Neural cell (in vitro differentiated cells): ENCODE results near the gene SSBP4. TPM values are rescaled to one million over a fixed set of nuclear protein-coding genes. Genes with fewer than 3 reads are reported as not detected.

Source experiments
- H2AFZ ChIP-seq: fragments of 200-600, 300-800 bp; sonication (generic), shearing (Covaris generic); 2 replicates; pipeline ENCODE4 v1.6.0; 2014; ENCODE audit warnings: low read depth, mild to moderate bottlenecking, antibody characterized with exemption, low read length, moderate library complexity
- H3F3A ChIP-seq: fragments of 200-600 bp; shearing (Covaris generic); 2 replicates; pipeline ENCODE4 v1.6.1; 2016; ENCODE audit warnings: mild to moderate bottlenecking, moderate library complexity, mixed read lengths, antibody characterized with exemption, low read length; ENCODE audit not compliant: insufficient read depth, poor library complexity, severe bottlenecking
- H3K27ac ChIP-seq: fragments of 200-600, 300-800 bp; sonication (generic), shearing (Covaris generic); 2 replicates; pipeline ENCODE4 v1.5.1; 2014; ENCODE audit warnings: mild to moderate bottlenecking, low read length, moderate library complexity
- H3K27me3 ChIP-seq: fragments of 300-800, 200-600 bp; sonication (generic), shearing (Covaris generic); 2 replicates; pipeline ENCODE4 v1.6.0; 2014; ENCODE audit warnings: mild to moderate bottlenecking, low read depth, low read length, moderate library complexity; ENCODE audit not compliant: insufficient read depth
- H3K36me3 ChIP-seq: fragments of 300-800, 200-600 bp; sonication (generic), shearing (Covaris generic); 2 replicates; pipeline ENCODE4 v1.5.1; 2014; ENCODE audit warnings: mild to moderate bottlenecking, antibody characterized with exemption, low read length, moderate library complexity; ENCODE audit not compliant: insufficient read depth
- H3K4me2 ChIP-seq: fragments of 300-800, 200-600 bp; sonication (generic), shearing (Covaris generic); 2 replicates; pipeline ENCODE4 v1.6.0; 2014; ENCODE audit warnings: mild to moderate bottlenecking, low read length
- H3K4me3 ChIP-seq: fragments of 300-800, 200-600 bp; sonication (generic), shearing (Covaris generic); 2 replicates; pipeline ENCODE4 v1.5.1; 2014; ENCODE audit warnings: mild to moderate bottlenecking, low read length, moderate library complexity
- H3K79me2 ChIP-seq: fragments of 200-600 bp; shearing (Covaris generic); replicated peaks from 2 replicates; pipeline ENCODE4 v1.6.0; 2014; ENCODE audit warnings: mild to moderate bottlenecking, low read length, moderate library complexity; ENCODE audit not compliant: insufficient read depth
- H3K9ac ChIP-seq: fragments of 300-800, 200-600 bp; sonication (generic), shearing (Covaris generic); 2 replicates; pipeline ENCODE4 v1.6.1; 2016; ENCODE audit warnings: mild to moderate bottlenecking, low read length, mixed read lengths
- H3K9me2 ChIP-seq: fragments of 200-600 bp; shearing (Covaris generic); 2 replicates; pipeline ENCODE4 v1.6.1; 2016; ENCODE audit warnings: mild to moderate bottlenecking, low read length, mixed read lengths; ENCODE audit not compliant: insufficient read depth
- H3K9me3 ChIP-seq: fragments of 200-600, 300-800 bp; sonication (generic), shearing (Covaris generic); 2 replicates; pipeline ENCODE4 v1.6.1; 2016; ENCODE audit warnings: mild to moderate bottlenecking, mixed run types, low read length, moderate library complexity, mixed read lengths
- H4K20me1 ChIP-seq: fragments of 200-600 bp; shearing (Covaris generic); 2 replicates; pipeline ENCODE4 v1.6.1; 2016; ENCODE audit warnings: mild to moderate bottlenecking, mixed run types; ENCODE audit not compliant: insufficient read depth
- EP300 ChIP-seq: fragments of 450-650 bp; conservative IDR thresholded peaks from 2 replicates; pipeline ENCODE4 v1.6.1; 2014; ENCODE audit warnings: antibody characterized with exemption, mild to moderate bottlenecking, moderate library complexity; ENCODE audit not compliant: poor library complexity, severe bottlenecking
- EZH2 ChIP-seq: fragments of 200-600, 300-800 bp; shearing (Covaris generic), sonication (generic); IDR thresholded peaks from 2 replicates; pipeline ENCODE4 v1.6.1; 2014; ENCODE audit warnings: antibody characterized with exemption, low read length, borderline replicate concordance, mild to moderate bottlenecking; ENCODE audit not compliant: insufficient read depth, poor library complexity, severe bottlenecking
- MXI1 ChIP-seq: fragments of 450-650 bp; conservative IDR thresholded peaks from 2 replicates; pipeline ENCODE4 v1.6.1; 2014; ENCODE audit warnings: antibody characterized with exemption, mild to moderate bottlenecking; ENCODE audit not compliant: poor library complexity, severe bottlenecking
- POLR2AphosphoS5 ChIP-seq: IDR thresholded peaks from 2 replicates; pipeline ENCODE4 v1.6.1; 2012
- RAD21 ChIP-seq: fragments of 450-650 bp; conservative IDR thresholded peaks from 2 replicates; pipeline ENCODE4 v1.6.1; 2014; ENCODE audit warnings: antibody characterized with exemption, mild to moderate bottlenecking, moderate library complexity
- SMC3 ChIP-seq: fragments of 450-650 bp; conservative IDR thresholded peaks from 2 replicates; pipeline ENCODE4 v1.6.1; 2014; ENCODE audit warnings: antibody characterized with exemption, mild to moderate bottlenecking, moderate library complexity; ENCODE audit not compliant: poor library complexity
- TAF1 ChIP-seq: IDR thresholded peaks from 2 replicates; pipeline ENCODE4 v1.6.1; 2012; ENCODE audit warnings: low read depth
- polyA plus RNA-seq: library from polyadenylated mRNA; depleted of rRNA; stranded (reverse); fragments of >200 nt; gene quantifications from 2 replicates; pipeline ENCODE4 v1.2.3, GENCODE V29; 2014
- TF ChIP-seq, protein P1 (sequence below): IDR thresholded peaks from 2 replicates; pipeline ENCODE4 v1.6.1; 2012; ENCODE audit warnings: borderline replicate concordance
- TF ChIP-seq, protein P2 (sequence below): fragments of 450-650 bp; IDR thresholded peaks from 2 replicates; pipeline ENCODE4 v1.5.1; 2014; ENCODE audit warnings: antibody characterized with exemption, mild to moderate bottlenecking, moderate library complexity; ENCODE audit not compliant: poor library complexity, severe bottlenecking

The SSBP4 gene
- polyA plus RNA-seq, 1 donor from 2014 or later = 166 TPM

DNA sequence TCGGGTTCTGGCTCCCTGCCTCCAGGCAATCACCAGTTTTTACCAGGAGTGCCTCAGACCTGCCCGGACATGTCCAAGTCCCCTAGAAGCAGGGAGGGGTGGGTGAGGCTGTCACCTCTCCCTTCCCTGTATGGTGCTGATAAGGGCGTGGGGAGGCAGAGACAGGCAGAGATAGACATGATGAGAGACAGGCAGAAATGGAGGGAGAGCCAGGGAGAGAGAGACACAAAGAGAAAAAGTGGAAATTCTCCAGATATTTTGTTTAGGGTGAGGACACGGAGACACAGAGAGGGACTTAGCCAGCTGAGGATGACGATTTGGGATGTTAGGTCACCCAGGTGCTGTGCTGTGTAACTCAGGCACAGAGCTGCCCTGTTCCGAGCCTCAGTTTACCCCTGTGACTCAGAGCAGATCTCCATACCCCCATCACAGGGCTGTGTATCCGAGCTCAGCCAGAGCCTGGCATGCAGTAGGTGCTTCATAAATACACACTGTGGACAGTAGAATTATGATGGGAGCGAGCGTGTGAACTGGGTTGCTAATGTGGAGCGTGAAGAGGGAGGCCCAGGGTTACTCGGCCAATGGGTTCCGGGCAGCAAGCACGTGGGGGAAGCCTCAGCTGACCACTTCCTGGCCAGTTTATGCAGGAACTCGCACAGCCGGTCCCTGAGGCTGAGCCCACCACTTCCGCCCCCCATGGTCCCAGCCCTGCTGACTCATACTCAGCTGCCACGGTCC lies 45.1 kb upstream of the SSBP4 start:
- no peak for TF ChIP-seq EP300
- TF ChIP-seq, protein P1, sequence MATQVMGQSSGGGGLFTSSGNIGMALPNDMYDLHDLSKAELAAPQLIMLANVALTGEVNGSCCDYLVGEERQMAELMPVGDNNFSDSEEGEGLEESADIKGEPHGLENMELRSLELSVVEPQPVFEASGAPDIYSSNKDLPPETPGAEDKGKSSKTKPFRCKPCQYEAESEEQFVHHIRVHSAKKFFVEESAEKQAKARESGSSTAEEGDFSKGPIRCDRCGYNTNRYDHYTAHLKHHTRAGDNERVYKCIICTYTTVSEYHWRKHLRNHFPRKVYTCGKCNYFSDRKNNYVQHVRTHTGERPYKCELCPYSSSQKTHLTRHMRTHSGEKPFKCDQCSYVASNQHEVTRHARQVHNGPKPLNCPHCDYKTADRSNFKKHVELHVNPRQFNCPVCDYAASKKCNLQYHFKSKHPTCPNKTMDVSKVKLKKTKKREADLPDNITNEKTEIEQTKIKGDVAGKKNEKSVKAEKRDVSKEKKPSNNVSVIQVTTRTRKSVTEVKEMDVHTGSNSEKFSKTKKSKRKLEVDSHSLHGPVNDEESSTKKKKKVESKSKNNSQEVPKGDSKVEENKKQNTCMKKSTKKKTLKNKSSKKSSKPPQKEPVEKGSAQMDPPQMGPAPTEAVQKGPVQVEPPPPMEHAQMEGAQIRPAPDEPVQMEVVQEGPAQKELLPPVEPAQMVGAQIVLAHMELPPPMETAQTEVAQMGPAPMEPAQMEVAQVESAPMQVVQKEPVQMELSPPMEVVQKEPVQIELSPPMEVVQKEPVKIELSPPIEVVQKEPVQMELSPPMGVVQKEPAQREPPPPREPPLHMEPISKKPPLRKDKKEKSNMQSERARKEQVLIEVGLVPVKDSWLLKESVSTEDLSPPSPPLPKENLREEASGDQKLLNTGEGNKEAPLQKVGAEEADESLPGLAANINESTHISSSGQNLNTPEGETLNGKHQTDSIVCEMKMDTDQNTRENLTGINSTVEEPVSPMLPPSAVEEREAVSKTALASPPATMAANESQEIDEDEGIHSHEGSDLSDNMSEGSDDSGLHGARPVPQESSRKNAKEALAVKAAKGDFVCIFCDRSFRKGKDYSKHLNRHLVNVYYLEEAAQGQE = no peak
- no peak for TF ChIP-seq MXI1
- no peak for TF ChIP-seq RAD21
- TF ChIP-seq EZH2 = no peak
- TF ChIP-seq SMC3 = no peak
- no peak for TF ChIP-seq POLR2AphosphoS5
- TF ChIP-seq, protein P2, sequence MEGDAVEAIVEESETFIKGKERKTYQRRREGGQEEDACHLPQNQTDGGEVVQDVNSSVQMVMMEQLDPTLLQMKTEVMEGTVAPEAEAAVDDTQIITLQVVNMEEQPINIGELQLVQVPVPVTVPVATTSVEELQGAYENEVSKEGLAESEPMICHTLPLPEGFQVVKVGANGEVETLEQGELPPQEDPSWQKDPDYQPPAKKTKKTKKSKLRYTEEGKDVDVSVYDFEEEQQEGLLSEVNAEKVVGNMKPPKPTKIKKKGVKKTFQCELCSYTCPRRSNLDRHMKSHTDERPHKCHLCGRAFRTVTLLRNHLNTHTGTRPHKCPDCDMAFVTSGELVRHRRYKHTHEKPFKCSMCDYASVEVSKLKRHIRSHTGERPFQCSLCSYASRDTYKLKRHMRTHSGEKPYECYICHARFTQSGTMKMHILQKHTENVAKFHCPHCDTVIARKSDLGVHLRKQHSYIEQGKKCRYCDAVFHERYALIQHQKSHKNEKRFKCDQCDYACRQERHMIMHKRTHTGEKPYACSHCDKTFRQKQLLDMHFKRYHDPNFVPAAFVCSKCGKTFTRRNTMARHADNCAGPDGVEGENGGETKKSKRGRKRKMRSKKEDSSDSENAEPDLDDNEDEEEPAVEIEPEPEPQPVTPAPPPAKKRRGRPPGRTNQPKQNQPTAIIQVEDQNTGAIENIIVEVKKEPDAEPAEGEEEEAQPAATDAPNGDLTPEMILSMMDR = no peak
- no peak for TF ChIP-seq TAF1
- Histone ChIP-seq H3F3A (no peaks in the 10 kb centered on the region), H4K20me1 (no peaks in the 10 kb centered on the region), H3K36me3 (no peaks in the 10 kb centered on the region), H3K27ac (no peak overlapping the region), H3K9ac (no peak overlapping the region), H3K4me3 (no peak overlapping the region), H3K4me2 (no peak overlapping the region), H2AFZ (no peak overlapping the region), H3K27me3 (no peaks in the 10 kb centered on the region), H3K79me2 (no peaks in the 10 kb centered on the region), H3K9me3 (no peaks in the 10 kb centered on the region), H3K9me2 (no peaks in the 10 kb centered on the region)

DNA sequence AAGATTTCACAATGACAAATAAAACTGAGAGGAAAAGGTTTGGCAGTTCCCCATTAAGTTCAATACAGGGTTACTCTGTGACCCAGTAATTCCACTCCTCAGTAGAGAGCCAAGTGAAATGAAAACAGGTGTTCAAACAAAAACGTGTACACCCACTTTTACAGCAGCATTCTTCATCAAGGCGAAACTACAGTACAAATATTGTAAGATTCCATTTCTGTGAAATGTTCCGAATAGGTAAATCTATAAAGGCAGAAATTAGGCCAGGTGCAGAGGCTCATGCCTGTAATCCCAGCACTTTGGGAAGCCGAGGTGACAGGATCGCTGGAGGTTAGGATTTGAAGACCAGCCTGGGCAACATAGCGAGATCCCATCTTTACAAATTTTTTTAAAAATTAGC lies 42.2 kb upstream of the SSBP4 start:
- Histone ChIP-seq H3K79me2 (no peaks in the 10 kb centered on the region), H3K36me3 (no peaks in the 10 kb centered on the region), H2AFZ (no peak overlapping the region), H4K20me1 (no peaks in the 10 kb centered on the region), H3K4me2 (no peak overlapping the region), H3K4me3 (no peak overlapping the region), H3F3A (no peaks in the 10 kb centered on the region), H3K9ac (no peak overlapping the region), H3K9me2 (no peaks in the 10 kb centered on the region), H3K27ac (no peak overlapping the region), H3K27me3 (no peaks in the 10 kb centered on the region), H3K9me3 (no peaks in the 10 kb centered on the region)
- TF ChIP-seq SMC3 = no peak
- TF ChIP-seq, protein P2 = no peak
- no peak for TF ChIP-seq EP300
- no peak for TF ChIP-seq MXI1
- TF ChIP-seq POLR2AphosphoS5 = no peak
- TF ChIP-seq, protein P1 = no peak
- no peak for TF ChIP-seq EZH2
- TF ChIP-seq RAD21 = no peak
- TF ChIP-seq TAF1 = no peak
